Peyer's patch (tissue), 4 donors: Measurements from ENCODE around the gene DPYSL5. TPM values are rescaled to one million over a fixed set of nuclear protein-coding genes. Genes with fewer than 3 reads are reported as not detected.

ENCODE experiments used
- DNase-seq, 3 donors: peaks; one replicate each; pipeline ENCODE4 v3.0.0-alpha.2; 2017 to 2019
- H3K27ac ChIP-seq, 4 donors: fragments of 200-600 bp; sonication (generic); one replicate each; pipeline ENCODE4 v1.5.1; 2016 to 2019
- H3K27me3 ChIP-seq, 2 donors: fragments of 200-600 bp; sonication (generic); one replicate each; pipeline ENCODE4 v1.5.1; 2019
- H3K36me3 ChIP-seq, 3 donors: fragments of 200-600 bp; sonication (generic); one replicate each; pipeline ENCODE4 v1.5.1; 2016 to 2019
- H3K4me1 ChIP-seq, 4 donors: fragments of 200-600 bp; sonication (generic); one replicate each; pipeline ENCODE4 v1.5.1; 2016 to 2019
- H3K4me3 ChIP-seq, 4 donors: fragments of 200-600 bp; sonication (generic); 1 replicate in 3 of 4; 2 replicates in 1 of 4; pipeline ENCODE4 v1.5.1; 2016 to 2019; ENCODE audit warnings: mild to moderate bottlenecking in 1 of 4
- H3K9me3 ChIP-seq, 4 donors: fragments of 200-600 bp; sonication (generic); one replicate each; pipeline ENCODE4 v1.5.1; 2016 to 2019; ENCODE audit warnings: mild to moderate bottlenecking in 1 of 4
- CTCF ChIP-seq, 6 experiments: fragments of 450-650 bp in 4 of 6; fragments of 200-600 bp in 2 of 6; sonication (generic) in 1 of 6; IDR thresholded peaks; one replicate each; pipeline ENCODE4 v1.5.1; 2017 to 2019; ENCODE audit warnings: antibody characterized with exemption in 6 of 6, mild to moderate bottlenecking in 3 of 6, moderate library complexity in 1 of 6
- POLR2A ChIP-seq, 2 donors: fragments of 450-650 bp; IDR thresholded peaks; one replicate each; pipeline ENCODE4 v1.5.1; 2017; ENCODE audit warnings: antibody characterized with exemption in 2 of 2, mild to moderate bottlenecking in 2 of 2, moderate library complexity in 2 of 2
- total RNA-seq, 4 donors: library from RNA; depleted of rRNA; stranded (reverse); fragments of >200 nt; gene quantifications; one replicate each; pipeline ENCODE4 v1.1.0, GENCODE V29; 2016

Gene DPYSL5
- total RNA-seq, 4 donors from 2014 or later: 0.13 to 0.83 TPM; not detected in 2

- H3K36me3 ChIP-seq: no peaks in the 10 kb centered on the region
- no peak overlapping the region for H3K4me3 ChIP-seq
- H3K4me1 ChIP-seq: peaks cover 0 to 10% (median 0%) of the 10 kb centered on the region in 4 donors
- no peaks in the 10 kb centered on the region for H3K9me3 ChIP-seq
- TF ChIP-seq CTCF (IDR thresholded peaks at IDR 0.05): no peak
- TF ChIP-seq POLR2A (IDR thresholded peaks at IDR 0.05): no peak
- DNase-seq: no peak
- H3K27me3 ChIP-seq: no peaks in the 10 kb centered on the region
- no peak overlapping the region for H3K27ac ChIP-seq
Measured at GRCh38 chr2:26977012-26977411, 129.1 kb downstream of the DPYSL5 start.

DNA sequence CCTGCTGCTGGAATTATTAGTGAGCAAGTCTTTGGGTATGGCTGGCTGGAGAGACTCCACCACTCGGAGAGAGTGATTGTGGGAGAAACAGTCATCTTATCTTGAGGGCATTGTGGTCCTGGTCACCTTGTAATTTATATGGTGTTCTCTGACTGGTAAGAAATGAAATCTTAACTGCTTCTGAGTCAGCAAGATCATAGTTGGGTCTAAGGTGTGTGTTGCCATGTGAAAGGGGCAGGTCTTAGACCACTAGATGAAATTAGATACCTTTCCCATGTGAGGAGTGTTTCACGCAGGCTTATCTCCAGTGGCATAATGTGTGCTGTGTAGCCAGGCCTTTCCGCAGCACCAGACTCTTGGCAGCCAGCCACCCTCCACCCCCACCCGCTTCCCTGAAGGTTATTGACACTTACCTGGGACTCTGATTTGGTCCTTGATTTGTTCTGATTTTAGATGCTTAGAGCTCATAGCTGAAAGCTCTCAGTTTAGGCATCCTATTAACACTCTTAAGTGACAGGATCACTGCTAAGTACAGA is 130.2 kb downstream of the DPYSL5 start:
- peaks cover 0 to 9% (median 0%) of the 10 kb centered on the region in 4 donors for H3K4me1 ChIP-seq
- H3K4me3 ChIP-seq: no peak overlapping the region
- no peaks in the 10 kb centered on the region for H3K36me3 ChIP-seq
- DNase-seq: peak in 2 of 3 donors; percentile 66 to 69
- no peaks in the 10 kb centered on the region for H3K9me3 ChIP-seq
- H3K27me3 ChIP-seq: no peaks in the 10 kb centered on the region
- TF ChIP-seq CTCF (IDR thresholded peaks at IDR 0.05) (no peak), POLR2A (IDR thresholded peaks at IDR 0.05) (no peak)
- no peak overlapping the region for H3K27ac ChIP-seq

- Histone ChIP-seq H3K4me3 (no peak overlapping the region), H3K9me3 (no peaks in the 10 kb centered on the region), H3K27me3 (no peaks in the 10 kb centered on the region), H3K4me1 (peaks cover 0 to 9% (median 0%) of the 10 kb centered on the region in 4 donors), H3K27ac (no peak overlapping the region), H3K36me3 (no peaks in the 10 kb centered on the region)
- DNase-seq: no peak
- TF ChIP-seq POLR2A (IDR thresholded peaks at IDR 0.05) (no peak), CTCF (IDR thresholded peaks at IDR 0.05) (no peak)
Measured at GRCh38 chr2:26979741-26980140, 131.8 kb downstream of the DPYSL5 start.

DNA sequence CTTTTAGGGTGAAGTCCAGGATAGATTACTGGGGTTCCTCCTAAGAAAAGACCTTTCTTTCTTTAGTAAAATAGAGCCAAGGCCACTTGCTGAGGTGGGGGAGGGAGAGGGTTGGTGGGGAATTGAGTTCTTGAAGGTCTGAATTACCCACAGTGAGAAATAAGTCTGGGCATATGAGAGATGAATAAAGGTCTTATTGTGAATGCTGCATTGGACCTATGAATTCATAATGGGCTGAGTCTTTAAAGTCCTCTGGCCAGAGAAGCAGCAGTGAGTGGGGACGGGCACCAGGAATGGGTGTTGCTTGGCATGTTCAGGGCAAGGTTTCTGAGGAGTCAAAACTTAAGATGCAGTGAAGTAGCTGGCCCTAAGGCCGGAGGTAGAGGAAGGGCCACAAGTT is 133.0 kb downstream of the DPYSL5 start:
- no peak overlapping the region for H3K4me3 ChIP-seq
- H3K4me1 ChIP-seq: peaks cover 0 to 9% (median 0%) of the 10 kb centered on the region in 4 donors
- DNase-seq: no peak
- no peaks in the 10 kb centered on the region for H3K9me3 ChIP-seq
- H3K27me3 ChIP-seq: no peaks in the 10 kb centered on the region
- no peak overlapping the region for H3K27ac ChIP-seq
- no peaks in the 10 kb centered on the region for H3K36me3 ChIP-seq
- TF ChIP-seq CTCF (IDR thresholded peaks at IDR 0.05) (no peak), POLR2A (IDR thresholded peaks at IDR 0.05) (no peak)

- H3K4me3 ChIP-seq: no peak overlapping the region
- H3K36me3 ChIP-seq: no peaks in the 10 kb centered on the region
- peaks cover 0 to 9% (median 0%) of the 10 kb centered on the region in 4 donors for H3K4me1 ChIP-seq
- no peak for TF ChIP-seq POLR2A (IDR thresholded peaks at IDR 0.05)
- TF ChIP-seq CTCF (IDR thresholded peaks at IDR 0.05): peak in 4 of 6 experiments; percentile 25 to 69 (median 69)
- no peaks in the 10 kb centered on the region for H3K9me3 ChIP-seq
- DNase-seq: peak; percentile 23 to 85 (median 66)
- peak overlapping the region in 1 of 4 donors; percentile 9 for H3K27ac ChIP-seq
- no peaks in the 10 kb centered on the region for H3K27me3 ChIP-seq
Measured at GRCh38 chr2:26982102-26982742, 134.3 kb downstream of the DPYSL5 start.
